GM21723 (cell line): ENCODE measurements around the gene BEAN1.

Source experiments
- ATAC-seq: cut with Tn5 transposase; IDR thresholded peaks from one replicate; pipeline ENCODE4 v1.9.1; 2021; ENCODE audit warnings: mild to moderate bottlenecking, moderate library complexity; ENCODE audit not compliant: unreplicated experiment

BEAN1 gene

GRCh38 chr16:66517586-66518263 is 90.6 kb downstream of the BEAN1 start:
- ATAC-seq: no peak

- ATAC-seq: no peak
Measured at GRCh38 chr16:66519482-66520373, 92.6 kb downstream of the BEAN1 start.

DNA sequence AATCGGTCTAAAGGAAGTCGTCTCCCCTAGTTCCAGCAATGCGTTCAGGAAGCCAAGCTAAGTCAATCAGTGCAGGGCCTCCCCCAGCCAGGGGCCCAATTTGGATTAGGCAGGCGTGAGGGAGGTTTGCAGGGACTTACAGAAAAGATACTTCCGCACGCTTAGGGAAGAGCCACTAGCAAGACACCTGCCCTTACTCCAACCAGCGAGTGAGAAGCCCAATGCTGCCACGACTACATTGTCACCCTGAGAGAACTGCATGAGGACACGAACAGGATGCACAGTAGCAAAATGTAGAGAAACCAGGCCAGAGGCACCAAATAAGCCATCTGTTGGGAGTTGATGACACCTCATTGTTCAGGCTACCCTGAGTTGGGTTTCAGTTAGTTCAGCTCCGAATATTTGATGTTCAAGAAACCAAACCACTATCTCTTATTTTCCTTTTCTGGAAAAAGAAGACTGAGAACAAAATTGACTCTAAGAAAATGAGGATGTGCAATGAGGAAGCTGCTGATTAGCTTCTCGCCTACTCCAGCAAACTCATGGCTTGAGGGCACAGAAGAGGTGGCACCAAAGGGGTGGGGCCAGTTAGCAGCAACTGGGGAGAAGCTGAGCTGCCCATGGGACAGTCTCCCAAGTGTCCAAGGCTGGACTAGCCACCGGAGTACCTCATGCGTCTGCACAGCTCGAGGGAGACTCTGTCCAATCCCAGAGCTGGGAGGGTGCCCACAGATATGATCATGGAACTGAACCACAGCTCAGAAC is 93.5 kb downstream of the BEAN1 start:
- ATAC-seq: no peak

DNA sequence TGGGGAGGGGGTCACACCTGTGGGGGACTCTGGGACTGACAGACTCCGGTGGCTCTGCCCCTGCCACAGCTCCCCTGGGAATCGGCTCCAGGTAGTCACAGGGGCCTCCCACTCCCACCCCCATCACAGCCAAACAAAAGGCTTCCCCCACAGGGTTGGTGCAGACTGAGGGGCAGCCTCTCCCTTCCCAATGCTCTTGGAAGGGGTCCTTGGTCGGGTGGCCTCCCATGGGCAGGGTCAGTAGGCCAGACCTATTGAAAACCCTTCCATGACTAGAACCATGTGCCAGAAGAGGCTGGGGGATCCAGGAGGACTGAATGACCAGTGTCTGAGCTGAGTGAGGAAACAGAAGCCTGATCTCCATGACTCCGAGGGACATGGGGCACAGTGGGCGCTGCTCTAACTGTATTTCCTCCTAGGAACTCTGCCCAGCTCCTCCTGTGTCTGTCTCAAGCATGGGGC is 94.2 kb downstream of the BEAN1 start:
- no peak for ATAC-seq

- ATAC-seq: peak; percentile 59
Measured at GRCh38 chr16:66521951-66522771, 95.1 kb downstream of the BEAN1 start.

- no peak for ATAC-seq
Measured at GRCh38 chr16:66522816-66523590, 95.9 kb downstream of the BEAN1 start.

DNA sequence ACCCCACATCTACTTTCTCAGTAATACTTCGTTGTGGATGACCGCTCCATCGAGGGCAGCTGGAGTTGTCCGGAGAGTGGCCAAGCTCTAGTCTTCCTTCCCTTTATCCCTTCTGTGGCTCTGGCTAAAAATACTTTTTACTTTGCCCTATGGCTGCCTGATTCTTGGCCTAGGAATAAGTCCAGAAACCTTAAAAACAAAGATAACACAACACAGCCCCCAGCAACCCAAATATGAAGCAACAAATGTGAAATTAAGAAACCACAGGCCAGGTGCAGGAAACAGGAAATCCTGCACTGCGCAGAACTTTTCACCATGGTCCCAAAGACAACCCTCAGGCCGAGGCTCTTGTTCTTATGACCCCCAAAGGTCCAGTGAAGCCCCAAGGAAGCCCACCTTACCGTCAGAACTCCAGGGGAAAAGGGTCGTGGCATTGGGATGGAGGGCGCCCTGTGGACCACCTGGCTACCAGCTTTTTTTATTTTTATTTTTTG is 96.8 kb downstream of the BEAN1 start:
- peak; percentile 45 for ATAC-seq

DNA sequence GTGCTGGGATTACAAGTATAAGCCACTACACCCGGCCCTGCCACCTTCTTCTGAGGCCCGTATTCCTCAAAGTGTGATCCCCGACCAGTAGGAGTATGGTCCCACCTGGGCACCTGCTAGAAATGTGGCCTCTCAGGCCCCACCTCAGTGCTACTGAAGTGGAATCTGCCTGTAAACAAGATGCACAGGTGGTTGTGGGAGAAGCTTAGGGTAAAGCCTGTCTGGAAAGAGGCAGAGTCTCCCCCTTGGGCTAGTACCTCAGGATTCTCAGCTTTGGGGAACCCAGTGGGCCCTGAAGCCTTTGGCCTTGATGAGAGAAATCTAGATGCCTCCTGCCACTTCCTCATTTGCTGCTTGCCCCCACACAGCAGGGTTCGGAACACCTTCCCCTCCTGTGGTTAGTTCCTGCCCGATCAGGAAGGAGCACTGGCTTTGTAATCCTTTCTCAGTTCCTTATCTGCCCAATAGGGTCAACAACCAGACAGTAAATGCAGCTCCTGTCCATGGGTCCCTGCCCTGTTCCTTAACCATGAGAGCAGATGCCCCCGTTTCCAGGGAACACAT is 97.6 kb downstream of the BEAN1 start:
- ATAC-seq: peak; percentile 64

DNA sequence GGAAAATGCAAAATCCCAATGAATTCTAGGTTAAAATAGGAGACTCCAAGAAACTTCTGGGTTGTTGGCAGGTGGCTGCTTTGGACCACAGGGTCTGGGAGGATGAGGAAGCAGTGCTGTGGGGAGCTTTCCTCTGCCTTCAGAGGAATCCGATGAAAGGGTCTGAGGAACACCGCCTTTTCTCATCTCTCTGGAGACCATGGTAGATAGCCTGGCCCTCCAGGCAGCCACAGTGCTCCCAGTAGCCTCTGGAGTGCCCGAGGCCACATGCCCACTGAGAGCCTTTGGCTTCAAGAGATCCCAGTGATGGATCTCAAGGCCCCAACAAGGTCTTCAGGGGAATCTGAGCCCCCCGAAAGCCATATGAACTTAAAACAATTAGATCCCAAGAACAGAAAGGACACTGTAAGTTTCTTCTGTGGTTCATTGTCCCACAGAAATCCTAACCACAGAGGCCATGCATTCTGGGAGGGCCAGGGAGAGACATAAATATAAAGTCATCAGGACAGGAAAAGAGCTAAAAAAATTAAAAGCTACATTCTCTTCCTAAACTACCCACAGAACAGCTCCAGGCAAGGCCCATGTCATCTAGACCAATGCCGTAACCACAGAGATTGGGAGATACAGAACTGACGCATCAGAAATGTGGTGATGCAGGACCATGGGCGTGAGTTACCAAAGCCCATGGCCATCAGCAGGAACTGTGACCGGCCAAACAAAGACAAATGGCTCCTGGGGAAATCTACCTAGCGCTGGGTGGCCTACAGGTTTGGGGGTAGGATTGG is 98.5 kb downstream of the BEAN1 start:
- no peak for ATAC-seq

GRCh38 chr16:66528294-66528693 is 101.2 kb downstream of the BEAN1 start:
- ATAC-seq: no peak

DNA sequence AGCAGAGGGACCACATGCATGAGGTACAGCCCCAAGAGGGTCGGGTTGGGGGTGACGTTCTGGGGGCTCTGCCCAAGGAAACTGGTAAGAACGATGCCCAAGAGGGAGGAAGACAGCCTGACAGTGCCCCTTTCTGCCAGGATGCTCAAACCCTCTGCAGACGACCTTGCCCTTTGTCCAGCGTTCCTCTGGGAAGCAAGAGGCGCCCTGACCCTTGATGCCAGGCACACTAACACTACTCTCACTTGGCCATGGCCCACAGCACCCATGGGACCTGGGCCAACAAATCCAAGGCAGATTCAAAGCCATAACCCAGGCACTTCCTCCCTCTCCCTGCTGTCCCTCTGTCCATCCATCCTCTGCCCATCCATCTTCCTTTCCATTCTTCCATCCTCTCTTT is 102.4 kb downstream of the BEAN1 start:
- no peak for ATAC-seq
